HG03342 (cell line): ENCODE results near the gene BMP4.

ENCODE experiments used
- ATAC-seq: cut with Tn5 transposase; IDR thresholded peaks from one replicate; pipeline ENCODE4 v1.9.1; 2021; ENCODE audit warnings: mild to moderate bottlenecking, moderate library complexity; ENCODE audit not compliant: unreplicated experiment

Gene BMP4

GRCh38 chr14:53947094-53947445, 9.6 kb downstream of the BMP4 start:
- no peak for ATAC-seq

GRCh38 chr14:53946404-53947093, 10.1 kb downstream of the BMP4 start:
- no peak for ATAC-seq

GRCh38 chr14:53946071-53946403, 10.6 kb downstream of the BMP4 start:
- ATAC-seq, result no peak

GRCh38 chr14:53943751-53944083, 12.9 kb downstream of the BMP4 start:
- no peak for ATAC-seq

GRCh38 chr14:53942970-53943750, 13.5 kb downstream of the BMP4 start:
- ATAC-seq, result no peak

- ATAC-seq, result no peak
Measured at GRCh38 chr14:53938136-53938837, 18.3 kb downstream of the BMP4 start.

GRCh38 chr14:53934778-53935414, 21.7 kb downstream of the BMP4 start:
- ATAC-seq, result no peak

- ATAC-seq, result no peak
Measured at GRCh38 chr14:53932966-53933365, 23.7 kb downstream of the BMP4 start.

- no peak for ATAC-seq
Measured at GRCh38 chr14:53929871-53930715, 26.5 kb downstream of the BMP4 start.

GRCh38 chr14:53927171-53927570, 29.5 kb downstream of the BMP4 start:
- no peak for ATAC-seq

GRCh38 chr14:53925201-53925766, 31.3 kb downstream of the BMP4 start:
- no peak for ATAC-seq

- no peak for ATAC-seq
Measured at GRCh38 chr14:53924753-53925152, 31.9 kb downstream of the BMP4 start.

GRCh38 chr14:53921027-53921426, 35.6 kb downstream of the BMP4 start:
- no peak for ATAC-seq

- ATAC-seq, result no peak
Measured at GRCh38 chr14:53916239-53916638, 40.4 kb downstream of the BMP4 start.

GRCh38 chr14:53915364-53916014, 41.1 kb downstream of the BMP4 start:
- ATAC-seq, result no peak

- no peak for ATAC-seq
Measured at GRCh38 chr14:53912021-53912420, 44.6 kb downstream of the BMP4 start.

GRCh38 chr14:53908416-53908815, 48.2 kb downstream of the BMP4 start:
- ATAC-seq, result no peak

- ATAC-seq, result no peak
Measured at GRCh38 chr14:53902307-53902706, 54.3 kb downstream of the BMP4 start.

- no peak for ATAC-seq
Measured at GRCh38 chr14:53900499-53900898, 56.1 kb downstream of the BMP4 start.
